ENCODE measurements around the gene SERPINB5.

DNA sequence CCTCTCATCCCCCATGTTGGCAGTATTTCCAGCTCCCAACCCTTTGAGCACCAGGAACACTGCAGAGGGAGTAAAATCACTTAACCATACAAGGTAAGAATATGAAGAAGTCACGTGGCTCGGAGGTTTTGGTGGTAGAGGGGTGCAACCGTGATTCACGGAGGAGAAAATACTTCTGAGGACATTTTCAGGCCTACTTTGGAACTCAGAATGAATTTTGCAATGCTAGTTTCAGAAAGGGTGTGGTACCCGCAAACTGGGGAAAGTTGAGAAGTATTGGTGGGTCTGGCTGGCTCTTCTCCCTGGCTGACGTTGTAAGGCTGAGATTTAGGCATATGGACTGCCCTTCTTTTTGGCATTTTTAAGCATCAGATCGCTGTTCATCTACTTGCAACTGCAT lies 442 bp downstream of the SERPINB5 start:
- TF ChIP-seq, protein P1, sequence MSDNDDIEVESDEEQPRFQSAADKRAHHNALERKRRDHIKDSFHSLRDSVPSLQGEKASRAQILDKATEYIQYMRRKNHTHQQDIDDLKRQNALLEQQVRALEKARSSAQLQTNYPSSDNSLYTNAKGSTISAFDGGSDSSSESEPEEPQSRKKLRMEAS (IDR thresholded peaks at IDR 0.05) = no peak
- no peak for TF ChIP-seq POLR2A (IDR thresholded peaks at IDR 0.05; ENCODE audit: low read length)
- TF ChIP-seq BHLHE40 (IDR thresholded peaks at IDR 0.05; ENCODE audit: low read depth, low read length) = no peak
- no peak for TF ChIP-seq CEBPB (IDR thresholded peaks at IDR 0.05)
- TF ChIP-seq, protein P2, sequence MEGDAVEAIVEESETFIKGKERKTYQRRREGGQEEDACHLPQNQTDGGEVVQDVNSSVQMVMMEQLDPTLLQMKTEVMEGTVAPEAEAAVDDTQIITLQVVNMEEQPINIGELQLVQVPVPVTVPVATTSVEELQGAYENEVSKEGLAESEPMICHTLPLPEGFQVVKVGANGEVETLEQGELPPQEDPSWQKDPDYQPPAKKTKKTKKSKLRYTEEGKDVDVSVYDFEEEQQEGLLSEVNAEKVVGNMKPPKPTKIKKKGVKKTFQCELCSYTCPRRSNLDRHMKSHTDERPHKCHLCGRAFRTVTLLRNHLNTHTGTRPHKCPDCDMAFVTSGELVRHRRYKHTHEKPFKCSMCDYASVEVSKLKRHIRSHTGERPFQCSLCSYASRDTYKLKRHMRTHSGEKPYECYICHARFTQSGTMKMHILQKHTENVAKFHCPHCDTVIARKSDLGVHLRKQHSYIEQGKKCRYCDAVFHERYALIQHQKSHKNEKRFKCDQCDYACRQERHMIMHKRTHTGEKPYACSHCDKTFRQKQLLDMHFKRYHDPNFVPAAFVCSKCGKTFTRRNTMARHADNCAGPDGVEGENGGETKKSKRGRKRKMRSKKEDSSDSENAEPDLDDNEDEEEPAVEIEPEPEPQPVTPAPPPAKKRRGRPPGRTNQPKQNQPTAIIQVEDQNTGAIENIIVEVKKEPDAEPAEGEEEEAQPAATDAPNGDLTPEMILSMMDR (IDR thresholded peaks at IDR 0.05) = no peak
- TF ChIP-seq MAFK (IDR thresholded peaks at IDR 0.05; ENCODE audit: partially characterized antibody) = no peak
- TF ChIP-seq ZFP36 (IDR thresholded peaks at IDR 0.05; ENCODE audit: borderline replicate concordance, partially characterized antibody) = no peak

All from A549 (cell line).